ENCODE measurements around the gene ZNF804B. TPM values are rescaled to one million over a fixed set of nuclear protein-coding genes. Genes with fewer than 3 reads are reported as not detected.

The ZNF804B gene
- total RNA-seq, 1 experiment from 2014 or later: not detected

DNA sequence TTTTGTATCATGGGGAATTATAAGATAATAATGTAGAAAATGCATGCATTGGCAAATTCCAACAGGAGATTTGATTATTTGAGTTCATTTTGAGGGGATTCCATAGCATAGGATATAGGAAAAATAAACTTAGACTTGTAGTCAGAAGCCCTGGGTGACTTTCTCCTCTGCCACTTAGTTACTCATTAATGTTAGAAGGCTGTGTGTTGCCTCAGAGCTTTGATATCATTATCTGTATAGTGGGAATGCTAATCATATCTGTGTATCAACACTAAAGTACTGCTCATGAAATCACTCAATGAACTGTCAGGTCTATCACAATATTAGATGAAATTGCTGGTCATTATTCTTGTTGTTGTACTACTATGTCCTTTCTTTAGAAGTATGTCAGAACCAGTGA lies 59.1 kb downstream of the ZNF804B start:
- H2BK5ac ChIP-seq (ENCODE audit: insufficient read length, low read length): no peak overlapping the region
- H3K79me2 ChIP-seq (ENCODE audit: insufficient read depth, low read length): no peaks in the 10 kb centered on the region
- H3K36me3 Mint-ChIP-seq (ENCODE audit: insufficient read depth in 1 of 3, low read depth in 3 of 3): no peaks in the 10 kb centered on the region
- peaks cover 10 to 13% of the 10 kb centered on the region in 2 experiments for H3K4me1 Mint-ChIP-seq
- H4K20me1 ChIP-seq (ENCODE audit: control insufficient read depth, insufficient read depth, insufficient read length): no peaks in the 10 kb centered on the region
- H4K91ac ChIP-seq (ENCODE audit: insufficient read length, low read depth, low read length): no peak overlapping the region
- H3K9ac ChIP-seq (ENCODE audit: extremely low read depth, insufficient read length, low read length): no peak overlapping the region
- H2BK20ac ChIP-seq (ENCODE audit: low read depth, low read length, poor library complexity, severe bottlenecking): no peak overlapping the region
- no peaks in the 10 kb centered on the region for H3K79me1 ChIP-seq (ENCODE audit: insufficient read depth, low read depth, low read length, poor library complexity, severe bottlenecking)
- no peak for DNase-seq
- H2AK5ac ChIP-seq (ENCODE audit: insufficient read length, low read length): no peak overlapping the region
- H3K18ac ChIP-seq (ENCODE audit: insufficient read length, low read depth, low read length): no peak overlapping the region
- H2BK12ac ChIP-seq (ENCODE audit: insufficient read length, low read depth, low read length): no peak overlapping the region
- H3K27me3 ChIP-seq (ENCODE audit: insufficient read depth, low read length): no peaks in the 10 kb centered on the region
- no peaks in the 10 kb centered on the region for H3K4me1 ChIP-seq (ENCODE audit: insufficient read depth, low read length)
- H3T11ph ChIP-seq (ENCODE audit: low read length): no peak overlapping the region
- H3K27ac Mint-ChIP-seq: no peak overlapping the region
- H2BK15ac ChIP-seq (ENCODE audit: low read depth, low read length): no peak overlapping the region
- H3K9me3 ChIP-seq (ENCODE audit: control insufficient read depth, low read depth, low read length): no peaks in the 10 kb centered on the region
- no peak overlapping the region for H3K56ac ChIP-seq (ENCODE audit: insufficient read length, low read depth, low read length)
- no peaks in the 10 kb centered on the region for H3K27me3 Mint-ChIP-seq (ENCODE audit: low read depth)
- no peak overlapping the region for H2BK120ac ChIP-seq (ENCODE audit: low read depth, low read length, poor library complexity, severe bottlenecking)
- H3K4ac ChIP-seq (ENCODE audit: low read depth, low read length): no peak overlapping the region
- no peak overlapping the region for H3K14ac ChIP-seq (ENCODE audit: insufficient read depth, low read length)
- H3K27ac ChIP-seq (ENCODE audit: insufficient read length, low read depth, low read length): no peak overlapping the region
- no peak overlapping the region for H4K5ac ChIP-seq (ENCODE audit: insufficient read length, low read depth, low read length)
- H3K23ac ChIP-seq (ENCODE audit: insufficient read length, low read depth, low read length): no peak overlapping the region
- H3K4me3 Mint-ChIP-seq: no peak overlapping the region
- H3K23me2 ChIP-seq (ENCODE audit: insufficient read length, low read depth, low read length, poor library complexity, severe bottlenecking): no peaks in the 10 kb centered on the region
- H2AFZ ChIP-seq (ENCODE audit: low read length): no peak overlapping the region
- TF ChIP-seq, protein P1, sequence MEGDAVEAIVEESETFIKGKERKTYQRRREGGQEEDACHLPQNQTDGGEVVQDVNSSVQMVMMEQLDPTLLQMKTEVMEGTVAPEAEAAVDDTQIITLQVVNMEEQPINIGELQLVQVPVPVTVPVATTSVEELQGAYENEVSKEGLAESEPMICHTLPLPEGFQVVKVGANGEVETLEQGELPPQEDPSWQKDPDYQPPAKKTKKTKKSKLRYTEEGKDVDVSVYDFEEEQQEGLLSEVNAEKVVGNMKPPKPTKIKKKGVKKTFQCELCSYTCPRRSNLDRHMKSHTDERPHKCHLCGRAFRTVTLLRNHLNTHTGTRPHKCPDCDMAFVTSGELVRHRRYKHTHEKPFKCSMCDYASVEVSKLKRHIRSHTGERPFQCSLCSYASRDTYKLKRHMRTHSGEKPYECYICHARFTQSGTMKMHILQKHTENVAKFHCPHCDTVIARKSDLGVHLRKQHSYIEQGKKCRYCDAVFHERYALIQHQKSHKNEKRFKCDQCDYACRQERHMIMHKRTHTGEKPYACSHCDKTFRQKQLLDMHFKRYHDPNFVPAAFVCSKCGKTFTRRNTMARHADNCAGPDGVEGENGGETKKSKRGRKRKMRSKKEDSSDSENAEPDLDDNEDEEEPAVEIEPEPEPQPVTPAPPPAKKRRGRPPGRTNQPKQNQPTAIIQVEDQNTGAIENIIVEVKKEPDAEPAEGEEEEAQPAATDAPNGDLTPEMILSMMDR (conservative IDR thresholded peaks at IDR 0.05): no peak
- H4K8ac ChIP-seq (replicated peaks; ENCODE audit: insufficient read length, low read depth, low read length): no peak overlapping the region
- H3K4me2 ChIP-seq (ENCODE audit: insufficient read depth, insufficient read length, low read length): no peak overlapping the region
- H3K9me3 Mint-ChIP-seq: no peaks in the 10 kb centered on the region; a peak in 1 of 5 replicates

All from H9 (cell line).